PC-9 (cell line): Measurements from ENCODE around the gene PRR13.

Source experiments
- EZH2 ChIP-seq: fragments of 200-600 bp; sonication (generic); IDR thresholded peaks from 2 replicates; pipeline ENCODE4 v1.8.0; 2017; ENCODE audit warnings: antibody characterized with exemption, low read depth
- TF ChIP-seq, protein P1 (sequence below): fragments of 200-600 bp; sonication (generic); conservative IDR thresholded peaks from 2 replicates; pipeline ENCODE4 v1.6.1; 2017; ENCODE audit warnings: mixed run types, antibody characterized with exemption, mild to moderate bottlenecking, moderate library complexity

DNA sequence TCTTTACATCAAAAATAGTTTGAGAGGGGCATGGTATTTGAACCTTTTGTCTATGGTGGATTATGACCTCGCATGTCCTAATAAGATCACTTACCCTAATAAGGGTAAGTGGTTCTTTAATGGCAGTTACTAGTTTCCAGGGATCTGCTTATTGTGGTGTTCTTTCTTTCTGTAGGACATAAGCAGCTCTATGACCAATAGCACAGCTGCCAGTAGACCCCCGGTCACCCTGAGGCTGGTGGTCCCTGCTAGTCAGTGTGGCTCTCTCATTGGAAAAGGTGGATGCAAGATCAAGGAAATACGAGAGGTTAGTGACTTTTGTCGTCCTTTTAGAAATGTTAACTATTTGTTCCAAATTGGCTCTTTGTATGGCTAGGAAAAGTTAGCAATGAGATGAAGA lies 17.6 kb downstream of the PRR13 start:
- TF ChIP-seq, protein P1, sequence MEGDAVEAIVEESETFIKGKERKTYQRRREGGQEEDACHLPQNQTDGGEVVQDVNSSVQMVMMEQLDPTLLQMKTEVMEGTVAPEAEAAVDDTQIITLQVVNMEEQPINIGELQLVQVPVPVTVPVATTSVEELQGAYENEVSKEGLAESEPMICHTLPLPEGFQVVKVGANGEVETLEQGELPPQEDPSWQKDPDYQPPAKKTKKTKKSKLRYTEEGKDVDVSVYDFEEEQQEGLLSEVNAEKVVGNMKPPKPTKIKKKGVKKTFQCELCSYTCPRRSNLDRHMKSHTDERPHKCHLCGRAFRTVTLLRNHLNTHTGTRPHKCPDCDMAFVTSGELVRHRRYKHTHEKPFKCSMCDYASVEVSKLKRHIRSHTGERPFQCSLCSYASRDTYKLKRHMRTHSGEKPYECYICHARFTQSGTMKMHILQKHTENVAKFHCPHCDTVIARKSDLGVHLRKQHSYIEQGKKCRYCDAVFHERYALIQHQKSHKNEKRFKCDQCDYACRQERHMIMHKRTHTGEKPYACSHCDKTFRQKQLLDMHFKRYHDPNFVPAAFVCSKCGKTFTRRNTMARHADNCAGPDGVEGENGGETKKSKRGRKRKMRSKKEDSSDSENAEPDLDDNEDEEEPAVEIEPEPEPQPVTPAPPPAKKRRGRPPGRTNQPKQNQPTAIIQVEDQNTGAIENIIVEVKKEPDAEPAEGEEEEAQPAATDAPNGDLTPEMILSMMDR = no peak
- TF ChIP-seq EZH2 = no peak
